ENCODE measurements around the gene MYF6.

- TF ChIP-seq USF2 (IDR thresholded peaks at IDR 0.05; ENCODE audit: low read depth, low read length) = no peak
- no peak for TF ChIP-seq USF2 (CRISPR knock-in tag; IDR thresholded peaks at IDR 0.05; ENCODE audit: borderline replicate concordance)
- TF ChIP-seq CAMTA2 (CRISPR knock-in tag; IDR thresholded peaks at IDR 0.05; ENCODE audit: borderline replicate concordance) = no peak
- TF ChIP-seq KLF16 (CRISPR knock-in tag; IDR thresholded peaks at IDR 0.05) = no peak
Measured at GRCh38 chr12:80684077-80684495, 23.3 kb upstream of the MYF6 start.
